C4-2B (cell line): ENCODE results near the gene SSH2.

Experiments used
- H3K27ac ChIP-seq: fragments of 450-650 bp; 2 replicates; pipeline ENCODE4 v1.5.1; 2017
- ZFX ChIP-seq: fragments of 450-650 bp; IDR thresholded peaks from 2 replicates; pipeline ENCODE4 v1.6.1; 2017
- TF ChIP-seq, protein P1 (sequence below): fragments of 450-650 bp; conservative IDR thresholded peaks from 2 replicates; pipeline ENCODE4 v1.5.1; 2017; ENCODE audit warnings: mild to moderate bottlenecking

Gene SSH2

GRCh38 chr17:29748400-29748799 is 181.6 kb downstream of the SSH2 start:
- H3K27ac ChIP-seq = no peak overlapping the region
- TF ChIP-seq, protein P1, sequence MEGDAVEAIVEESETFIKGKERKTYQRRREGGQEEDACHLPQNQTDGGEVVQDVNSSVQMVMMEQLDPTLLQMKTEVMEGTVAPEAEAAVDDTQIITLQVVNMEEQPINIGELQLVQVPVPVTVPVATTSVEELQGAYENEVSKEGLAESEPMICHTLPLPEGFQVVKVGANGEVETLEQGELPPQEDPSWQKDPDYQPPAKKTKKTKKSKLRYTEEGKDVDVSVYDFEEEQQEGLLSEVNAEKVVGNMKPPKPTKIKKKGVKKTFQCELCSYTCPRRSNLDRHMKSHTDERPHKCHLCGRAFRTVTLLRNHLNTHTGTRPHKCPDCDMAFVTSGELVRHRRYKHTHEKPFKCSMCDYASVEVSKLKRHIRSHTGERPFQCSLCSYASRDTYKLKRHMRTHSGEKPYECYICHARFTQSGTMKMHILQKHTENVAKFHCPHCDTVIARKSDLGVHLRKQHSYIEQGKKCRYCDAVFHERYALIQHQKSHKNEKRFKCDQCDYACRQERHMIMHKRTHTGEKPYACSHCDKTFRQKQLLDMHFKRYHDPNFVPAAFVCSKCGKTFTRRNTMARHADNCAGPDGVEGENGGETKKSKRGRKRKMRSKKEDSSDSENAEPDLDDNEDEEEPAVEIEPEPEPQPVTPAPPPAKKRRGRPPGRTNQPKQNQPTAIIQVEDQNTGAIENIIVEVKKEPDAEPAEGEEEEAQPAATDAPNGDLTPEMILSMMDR = no peak
- no peak for TF ChIP-seq ZFX

GRCh38 chr17:29747660-29748059 is 182.4 kb downstream of the SSH2 start:
- no peak overlapping the region for H3K27ac ChIP-seq
- TF ChIP-seq, protein P1 = no peak
- no peak for TF ChIP-seq ZFX

GRCh38 chr17:29746669-29747068 is 183.4 kb downstream of the SSH2 start:
- no peak for TF ChIP-seq ZFX
- TF ChIP-seq, protein P1 = no peak
- no peak overlapping the region for H3K27ac ChIP-seq

DNA sequence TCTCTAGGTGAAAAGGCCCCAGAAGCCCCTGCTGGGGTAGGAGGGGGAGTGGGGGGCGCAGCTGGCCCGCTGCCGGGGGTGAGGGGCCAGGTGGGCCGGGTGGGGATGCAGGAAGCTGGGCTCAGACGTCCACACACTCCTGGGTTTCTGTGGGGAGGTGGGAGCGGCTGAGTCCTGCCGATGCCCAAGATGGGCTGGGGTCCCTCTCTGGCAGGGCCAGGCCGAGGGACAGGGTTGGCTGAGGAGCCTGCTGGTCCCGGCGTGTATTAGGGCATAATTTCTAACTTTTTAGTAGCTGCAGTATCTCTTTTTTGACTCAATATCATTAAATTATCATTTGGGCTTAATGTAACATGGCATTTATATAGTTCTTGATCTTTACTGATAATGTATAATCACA is 185.9 kb downstream of the SSH2 start:
- peak overlapping the region; percentile 99 for H3K27ac ChIP-seq
- no peak for TF ChIP-seq ZFX
- TF ChIP-seq, protein P1 = no peak; the same call in 1 of the 2 replicates

- H3K27ac ChIP-seq = peak overlapping the region; percentile 25
- no peak for TF ChIP-seq ZFX
- TF ChIP-seq, protein P1 = no peak
These were observed 187.9 kb downstream of the SSH2 start for GRCh38 chr17:29742210-29742513.

DNA sequence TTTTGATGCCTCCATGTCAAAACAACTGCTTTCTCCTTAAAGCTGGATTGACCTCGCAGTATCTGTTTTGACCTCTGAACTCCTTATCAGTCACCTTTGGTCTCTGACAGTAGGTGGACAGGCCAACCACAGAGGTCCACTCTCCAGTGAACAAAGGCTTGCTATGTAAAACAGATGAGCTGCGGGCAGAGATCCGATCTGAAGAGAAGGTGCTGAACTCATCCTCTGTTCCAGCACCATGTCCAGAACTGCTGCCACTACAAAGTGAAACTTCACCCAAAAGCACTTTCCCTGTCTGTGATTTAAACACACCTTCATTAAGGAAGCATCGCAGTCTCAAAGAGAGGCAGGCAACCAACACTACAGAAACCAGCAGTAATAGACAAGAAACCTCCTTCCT is 190.0 kb downstream of the SSH2 start:
- no peak for TF ChIP-seq ZFX
- TF ChIP-seq, protein P1 = no peak
- H3K27ac ChIP-seq = no peak overlapping the region

DNA sequence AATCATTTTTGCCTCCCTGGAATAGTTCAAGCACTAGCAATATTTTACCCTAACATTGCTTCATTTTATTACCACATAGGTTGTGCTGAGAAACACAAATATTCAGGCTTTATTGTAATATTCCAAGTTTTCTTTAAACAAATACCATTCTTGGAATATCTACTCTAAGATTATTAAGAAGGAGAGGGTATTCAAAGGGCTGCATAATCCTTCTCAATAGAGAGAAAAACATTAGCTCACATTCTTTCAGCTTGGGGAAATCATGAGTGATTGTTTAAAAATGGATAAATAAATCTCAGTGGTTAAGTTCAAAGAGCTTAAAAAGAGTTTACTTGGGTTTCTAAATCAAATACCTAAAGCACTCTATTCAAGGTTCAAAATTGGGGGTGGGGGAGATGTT is 195.4 kb downstream of the SSH2 start:
- TF ChIP-seq ZFX = no peak
- TF ChIP-seq, protein P1 = no peak
- H3K27ac ChIP-seq = no peak overlapping the region

DNA sequence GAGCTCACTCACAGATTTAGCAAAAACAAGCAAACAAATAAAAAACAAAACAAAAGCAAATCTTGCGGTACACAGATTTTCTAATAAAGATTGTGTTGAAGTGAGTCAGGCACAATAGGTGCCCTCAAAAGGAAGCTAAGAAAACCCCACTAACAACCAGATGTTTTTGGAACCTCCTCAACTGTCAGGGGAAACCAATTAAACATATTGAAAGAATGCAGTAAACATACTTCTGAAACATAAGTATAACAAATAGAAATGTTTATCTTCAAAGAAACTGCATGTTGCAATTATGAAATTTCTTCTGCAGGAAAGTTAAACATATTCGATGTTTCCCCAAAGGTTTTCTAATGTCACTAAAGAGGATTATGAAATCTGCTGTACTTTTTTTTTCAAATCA is 196.9 kb downstream of the SSH2 start:
- H3K27ac ChIP-seq = no peak overlapping the region
- no peak for TF ChIP-seq ZFX
- TF ChIP-seq, protein P1 = no peak
